T-helper 2 cell treated with Interferon-gamma antibody and Interleukin-4, amounts not matched to agents 5 μg/mL and 100 μg/mL, for 36 hours (primary cell): ENCODE results near the gene MLF2.
"Not testable (repeated sequence)": the region's sequence is repeated elsewhere in the genome, so short reads cannot be mapped to it uniquely, and the experiment has no call there.

ENCODE experiments used
- DNase-seq: peaks from one replicate; pipeline ENCODE4 v3.0.0; 2021; ENCODE audit warnings: low spot score
- H3K27ac Mint-ChIP-seq: one replicate; pipeline ENCODE4 v1.8.0; 2021; ENCODE audit warnings: mild to moderate bottlenecking, mixed read lengths
- H3K27me3 Mint-ChIP-seq: one replicate; pipeline ENCODE4 v1.8.0; 2021; ENCODE audit warnings: low read depth, mixed read lengths
- H3K36me3 Mint-ChIP-seq: one replicate; pipeline ENCODE4 v1.8.0; 2021; ENCODE audit warnings: low read depth, mixed read lengths
- H3K4me1 Mint-ChIP-seq: one replicate; pipeline ENCODE4 v1.8.0; 2021; ENCODE audit warnings: low read depth, mixed read lengths
- H3K4me3 Mint-ChIP-seq: one replicate; pipeline ENCODE4 v1.8.0; 2022; ENCODE audit warnings: mild to moderate bottlenecking, moderate library complexity, mixed read lengths
- H3K9me3 Mint-ChIP-seq: one replicate; pipeline ENCODE4 v1.8.0; 2021; ENCODE audit warnings: mixed read lengths

MLF2 gene

GRCh38 chr12:6716874-6717437, 36.0 kb downstream of the MLF2 start:
- no peaks in the 10 kb centered on the region for H3K36me3 Mint-ChIP-seq
- H3K9me3 Mint-ChIP-seq: no peaks in the 10 kb centered on the region
- H3K4me1 Mint-ChIP-seq: no peaks in the 10 kb centered on the region
- no peak for DNase-seq
- no peak overlapping the region for H3K4me3 Mint-ChIP-seq
- H3K27me3 Mint-ChIP-seq: no peaks in the 10 kb centered on the region
- no peak overlapping the region for H3K27ac Mint-ChIP-seq

GRCh38 chr12:6716031-6716873, 36.7 kb downstream of the MLF2 start:
- not testable (repeated sequence) for H3K4me1 Mint-ChIP-seq, H3K27ac Mint-ChIP-seq, DNase-seq, H3K9me3 Mint-ChIP-seq, H3K4me3 Mint-ChIP-seq, H3K27me3 Mint-ChIP-seq, H3K36me3 Mint-ChIP-seq

GRCh38 chr12:6708960-6709394, 44.0 kb downstream of the MLF2 start:
- no peak overlapping the region for H3K4me3 Mint-ChIP-seq
- H3K27ac Mint-ChIP-seq: no peak overlapping the region
- H3K9me3 Mint-ChIP-seq: no peaks in the 10 kb centered on the region
- DNase-seq: no peak
- peaks cover 6% of the 10 kb centered on the region for H3K4me1 Mint-ChIP-seq
- H3K27me3 Mint-ChIP-seq: peaks cover 12% of the 10 kb centered on the region
- H3K36me3 Mint-ChIP-seq: no peaks in the 10 kb centered on the region

- not testable (repeated sequence) for DNase-seq, H3K4me1 Mint-ChIP-seq, H3K36me3 Mint-ChIP-seq, H3K27ac Mint-ChIP-seq, H3K9me3 Mint-ChIP-seq, H3K4me3 Mint-ChIP-seq
- peaks cover 17% of the 10 kb centered on the region for H3K27me3 Mint-ChIP-seq
These were observed 44.6 kb downstream of the MLF2 start for GRCh38 chr12:6708351-6708750.

- Mint-ChIP-seq H3K9me3 (no peaks in the 10 kb centered on the region), H3K36me3 (no peaks in the 10 kb centered on the region), H3K27me3 (peaks cover 54% of the 10 kb centered on the region), H3K4me1 (peaks cover 12% of the 10 kb centered on the region), H3K27ac (no peak overlapping the region), H3K4me3 (no peak overlapping the region)
- no peak for DNase-seq
These were observed 49.3 kb downstream of the MLF2 start for GRCh38 chr12:6703631-6704030.

- peaks cover 12% of the 10 kb centered on the region for H3K4me1 Mint-ChIP-seq
- H3K27ac Mint-ChIP-seq: no peak overlapping the region
- no peaks in the 10 kb centered on the region for H3K9me3 Mint-ChIP-seq
- no peak for DNase-seq
- H3K27me3 Mint-ChIP-seq: peaks cover 62% of the 10 kb centered on the region
- H3K36me3 Mint-ChIP-seq: no peaks in the 10 kb centered on the region
- peak overlapping the region; percentile 33 for H3K4me3 Mint-ChIP-seq
These were observed 51.7 kb downstream of the MLF2 start for GRCh38 chr12:6701078-6701768.

GRCh38 chr12:6700646-6701051, 52.3 kb downstream of the MLF2 start, which contains the start of gene PIANP:
TSS of gene PIANP (minus strand) at chr12:6700815. CDS start at chr12:6698061, 2,754 bp downstream.
- no peaks in the 10 kb centered on the region for H3K36me3 Mint-ChIP-seq
- H3K27me3 Mint-ChIP-seq: peaks cover 62% of the 10 kb centered on the region
- H3K9me3 Mint-ChIP-seq: no peaks in the 10 kb centered on the region
- DNase-seq: peak; percentile 39
- H3K27ac Mint-ChIP-seq: no peak within 1 kb of the TSS
- peaks cover 12% of the 10 kb centered on the region for H3K4me1 Mint-ChIP-seq
- H3K4me3 Mint-ChIP-seq: peak within 1 kb of the TSS; percentile 47

- peaks cover 12% of the 10 kb centered on the region for H3K4me1 Mint-ChIP-seq
- no peak for DNase-seq
- H3K27me3 Mint-ChIP-seq: peaks cover 59% of the 10 kb centered on the region
These were observed 52.8 kb downstream of the MLF2 start for GRCh38 chr12:6699989-6700645.

GRCh38 chr12:6699259-6699988, 53.5 kb downstream of the MLF2 start:
- no peaks in the 10 kb centered on the region for H3K36me3 Mint-ChIP-seq
- H3K4me1 Mint-ChIP-seq: peaks cover 12% of the 10 kb centered on the region
- H3K27me3 Mint-ChIP-seq: peaks cover 55% of the 10 kb centered on the region
- H3K27ac Mint-ChIP-seq: no peak overlapping the region
- H3K9me3 Mint-ChIP-seq: no peaks in the 10 kb centered on the region
- peak overlapping the region; percentile 47 for H3K4me3 Mint-ChIP-seq
- no peak for DNase-seq

More at GRCh38 chr12:6699989-6700645, 52.8 kb downstream of the MLF2 start:
- peak overlapping the region; percentile 47 for H3K4me3 Mint-ChIP-seq
- H3K9me3 Mint-ChIP-seq: no peaks in the 10 kb centered on the region
- H3K36me3 Mint-ChIP-seq: no peaks in the 10 kb centered on the region
- no peak overlapping the region for H3K27ac Mint-ChIP-seq

- peaks cover 10% of the 10 kb centered on the region for H3K4me1 Mint-ChIP-seq
- DNase-seq: no peak
- H3K27ac Mint-ChIP-seq: no peak overlapping the region
- no peaks in the 10 kb centered on the region for H3K36me3 Mint-ChIP-seq
- no peaks in the 10 kb centered on the region for H3K9me3 Mint-ChIP-seq
- H3K4me3 Mint-ChIP-seq: no peak overlapping the region
- peaks cover 47% of the 10 kb centered on the region for H3K27me3 Mint-ChIP-seq
These were observed 54.4 kb downstream of the MLF2 start for GRCh38 chr12:6698352-6699046.
